Rectal smooth muscle tissue (tissue), 1 donor: ENCODE results near the gene C3orf20.

Experiments
- H3K27ac ChIP-seq: one replicate; pipeline ENCODE4 v1.7.0; 2013; ENCODE audit warnings: low read depth, low read length, inconsistent platforms
- H3K27me3 ChIP-seq: one replicate; pipeline ENCODE4 v1.7.0; 2013; ENCODE audit warnings: low read length; ENCODE audit not compliant: control insufficient read depth, insufficient read depth
- H3K36me3 ChIP-seq: one replicate; pipeline ENCODE4 v1.7.0; 2013; ENCODE audit warnings: low read length; ENCODE audit not compliant: control insufficient read depth, insufficient read depth
- H3K4me1 ChIP-seq: one replicate; pipeline ENCODE4 v1.7.0; 2013; ENCODE audit warnings: low read length; ENCODE audit not compliant: control insufficient read depth, insufficient read depth
- H3K4me3 ChIP-seq: one replicate; pipeline ENCODE4 v1.7.0; 2013; ENCODE audit warnings: low read length
- H3K9ac ChIP-seq: one replicate; pipeline ENCODE4 v1.7.0; 2013; ENCODE audit warnings: low read length

C3orf20 gene

DNA sequence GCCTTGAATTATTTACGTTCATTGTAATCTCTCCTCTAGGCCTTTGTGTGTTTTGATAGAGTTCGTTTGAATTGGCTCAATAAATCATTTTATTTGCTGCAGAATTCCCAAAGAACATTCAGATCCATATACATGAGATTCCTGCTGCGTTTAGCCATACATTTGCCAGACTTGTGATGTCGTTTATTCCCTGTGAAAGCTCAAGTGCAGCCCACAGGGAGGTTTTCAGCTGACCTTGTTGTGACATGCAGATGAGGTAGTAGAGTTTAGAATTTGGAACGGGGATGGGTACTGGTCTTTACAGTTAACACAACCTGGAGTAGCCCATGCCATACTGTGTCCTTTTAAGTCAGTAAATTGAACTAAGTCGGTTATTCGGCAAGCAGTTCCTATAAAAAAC is at the start of gene C3orf20:
TSS of gene C3orf20 (plus strand) at position 301 of the 400 bp plus-strand sequence. CDS start 7,573 bp downstream, outside the sequence.
- peaks cover 13% of the 10 kb centered on the region for H3K36me3 ChIP-seq
- no peak within 1 kb of the TSS for H3K9ac ChIP-seq
- H3K27ac ChIP-seq, result no peak within 1 kb of the TSS
- no peak within 1 kb of the TSS for H3K4me3 ChIP-seq
- H3K4me1 ChIP-seq, result no peaks in the 10 kb centered on the region
- H3K27me3 ChIP-seq, result no peaks in the 10 kb centered on the region

DNA sequence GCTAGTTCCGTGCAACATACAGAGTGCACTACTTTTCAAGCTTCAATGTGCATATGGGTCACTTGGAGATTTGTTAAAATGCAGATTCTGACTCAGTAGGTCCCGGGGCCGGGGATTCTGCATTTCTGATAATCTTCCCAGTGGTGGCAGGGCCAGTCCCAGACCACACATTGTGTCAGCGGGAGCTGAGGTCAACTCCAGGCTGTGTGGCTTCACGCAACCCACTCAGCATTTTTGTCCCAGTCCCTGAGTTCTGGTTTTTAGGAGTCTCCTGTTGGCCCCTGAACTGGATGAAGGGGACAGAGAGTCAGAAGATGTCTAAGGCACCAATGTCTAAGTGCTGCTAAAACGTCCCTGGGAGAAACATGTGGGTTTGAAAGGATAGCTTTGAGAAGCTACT is 49.5 kb upstream of the C3orf20 start:
- Histone ChIP-seq H3K36me3 (no peaks in the 10 kb centered on the region), H3K4me3 (no peak overlapping the region), H3K27ac (no peak overlapping the region), H3K9ac (no peak overlapping the region), H3K4me1 (no peaks in the 10 kb centered on the region), H3K27me3 (no peaks in the 10 kb centered on the region)

DNA sequence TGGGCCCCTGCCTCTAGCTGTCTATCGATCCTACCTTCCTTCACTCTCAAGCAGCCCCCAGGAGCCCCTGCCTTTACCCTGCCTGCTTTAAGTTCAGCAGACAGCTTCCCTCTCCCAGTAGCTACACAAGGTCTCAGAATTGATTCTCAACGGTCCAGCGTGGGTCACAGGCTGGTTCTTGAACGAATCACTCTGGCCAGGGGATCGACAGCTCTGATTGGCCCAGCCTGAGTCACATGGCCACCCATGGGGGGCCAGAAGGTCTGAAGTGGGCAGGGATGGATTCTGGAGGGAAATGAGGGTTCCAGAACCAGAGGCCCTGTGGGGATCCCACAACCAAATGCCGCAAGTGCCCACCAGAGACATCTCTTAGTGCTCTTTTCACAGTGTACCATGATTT is 47.1 kb upstream of the C3orf20 start:
- Histone ChIP-seq H3K4me3 (no peak overlapping the region), H3K4me1 (no peaks in the 10 kb centered on the region), H3K27me3 (peaks cover 2% of the 10 kb centered on the region), H3K27ac (no peak overlapping the region), H3K9ac (no peak overlapping the region), H3K36me3 (no peaks in the 10 kb centered on the region)

DNA sequence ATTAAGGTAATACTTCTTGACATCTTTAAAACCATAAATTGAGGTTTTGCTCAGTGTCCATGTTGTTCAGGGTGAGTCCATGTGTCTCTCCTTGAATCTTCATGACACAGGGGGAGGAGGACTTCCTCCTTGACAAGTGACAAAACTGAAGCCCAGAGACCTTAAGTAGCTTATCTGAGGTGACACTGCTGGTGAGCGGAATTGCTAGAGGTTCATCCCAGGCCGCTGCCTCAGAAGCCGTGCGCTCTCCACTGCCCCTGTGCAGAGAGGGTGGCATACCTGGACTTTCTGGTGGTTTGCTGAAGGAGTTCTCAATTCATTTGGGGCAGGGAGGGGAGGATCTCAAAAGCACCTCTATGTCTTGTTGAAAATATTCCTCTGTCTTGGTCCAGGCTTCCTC is 46.5 kb upstream of the C3orf20 start:
- Histone ChIP-seq H3K4me3 (no peak overlapping the region), H3K27me3 (peaks cover 2% of the 10 kb centered on the region), H3K36me3 (no peaks in the 10 kb centered on the region), H3K9ac (no peak overlapping the region), H3K27ac (no peak overlapping the region), H3K4me1 (no peaks in the 10 kb centered on the region)

DNA sequence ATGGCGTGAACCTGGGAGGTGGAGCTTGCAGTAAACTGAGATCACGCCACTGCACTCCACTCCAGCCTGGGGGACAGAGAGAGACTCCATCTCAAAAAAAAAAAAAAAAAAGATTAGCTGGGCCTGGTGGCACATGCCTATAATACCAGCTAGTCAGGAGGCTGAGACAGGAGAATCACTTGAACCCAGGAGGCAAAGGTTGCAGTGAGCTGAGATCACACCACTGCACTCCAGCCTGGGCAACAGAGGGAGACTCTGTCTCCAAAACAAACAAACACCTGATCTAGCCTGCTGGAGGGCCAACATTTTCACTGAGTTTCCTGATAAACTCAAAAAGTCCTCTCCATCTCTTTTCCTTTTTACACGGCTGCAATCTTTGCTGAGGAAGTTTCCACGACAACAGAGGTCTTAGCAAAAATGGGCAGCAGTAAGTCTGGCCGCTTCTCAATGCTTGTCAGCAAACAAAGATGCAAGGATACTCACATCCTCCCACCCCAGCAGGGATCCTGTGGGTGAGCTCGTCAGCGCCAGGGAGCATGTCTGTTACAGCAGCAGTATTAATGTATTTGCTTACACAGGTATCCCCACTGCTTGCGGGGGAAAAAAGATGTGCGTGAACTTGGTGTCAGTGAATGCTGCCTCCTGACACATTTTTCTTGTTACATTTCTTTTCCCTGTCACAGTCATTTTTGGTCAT is 44.4 kb upstream of the C3orf20 start:
- H3K4me3 ChIP-seq, result no peak overlapping the region
- H3K27me3 ChIP-seq, result peaks cover 2% of the 10 kb centered on the region
- no peak overlapping the region for H3K9ac ChIP-seq
- no peaks in the 10 kb centered on the region for H3K36me3 ChIP-seq
- no peaks in the 10 kb centered on the region for H3K4me1 ChIP-seq
- no peak overlapping the region for H3K27ac ChIP-seq

DNA sequence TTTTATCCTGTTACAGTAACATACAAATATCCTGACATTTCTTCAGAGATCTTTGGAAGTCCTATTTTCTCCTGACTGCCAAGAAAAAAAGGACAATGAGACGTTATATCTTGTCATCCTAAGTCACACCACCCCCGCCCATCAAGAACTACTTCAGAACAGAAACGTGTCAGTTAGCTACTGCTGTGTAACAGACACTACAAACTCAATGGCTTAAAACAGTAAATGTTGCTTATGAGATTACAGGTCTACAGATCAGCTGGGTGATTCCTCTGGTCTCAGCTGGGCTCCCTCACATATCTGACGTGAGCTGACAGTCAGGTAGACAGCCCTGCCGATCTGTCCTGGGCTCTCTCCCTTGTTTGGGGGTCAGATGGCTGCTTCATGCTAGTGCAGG is 43.8 kb upstream of the C3orf20 start:
- H3K27ac ChIP-seq, result no peak overlapping the region
- H3K36me3 ChIP-seq, result no peaks in the 10 kb centered on the region
- H3K4me1 ChIP-seq, result no peaks in the 10 kb centered on the region
- peaks cover 2% of the 10 kb centered on the region for H3K27me3 ChIP-seq
- no peak overlapping the region for H3K9ac ChIP-seq
- H3K4me3 ChIP-seq, result no peak overlapping the region

DNA sequence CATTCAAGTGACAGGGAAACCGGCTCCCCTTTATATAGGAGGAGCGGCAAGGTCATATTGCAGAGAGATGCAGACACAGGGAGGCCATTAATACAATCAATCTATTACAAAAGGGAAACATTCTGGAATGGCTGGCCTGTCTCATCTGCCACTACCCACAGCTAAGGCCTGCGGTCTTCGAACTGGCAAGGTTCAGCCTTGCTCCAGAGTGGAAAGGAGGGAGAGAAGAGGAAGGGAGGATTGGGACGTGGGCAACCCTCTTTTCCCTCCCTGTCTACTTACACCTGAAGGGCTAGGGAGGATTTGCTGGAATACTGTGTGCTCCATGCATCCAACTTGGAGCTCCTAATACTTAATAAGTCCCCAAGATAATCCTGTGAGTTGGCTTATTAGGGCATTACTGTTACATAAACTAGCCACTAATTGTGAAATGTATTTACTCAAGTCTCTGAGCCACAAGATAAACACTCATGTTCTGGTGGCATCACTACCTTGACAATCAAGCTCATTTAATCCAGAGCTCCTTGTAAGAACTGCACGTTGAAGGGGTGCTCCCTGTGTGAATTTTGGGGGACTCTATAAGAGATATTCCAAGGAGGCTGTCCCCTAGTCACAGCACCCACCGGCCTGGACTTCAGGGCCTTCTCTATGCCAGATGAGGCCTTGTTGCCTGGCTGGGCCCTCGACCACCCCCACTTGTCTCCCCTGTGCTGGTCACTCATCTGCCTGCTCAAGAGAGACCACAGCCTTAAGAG is 43.1 kb upstream of the C3orf20 start:
- peaks cover 2% of the 10 kb centered on the region for H3K27me3 ChIP-seq
- no peak overlapping the region for H3K4me3 ChIP-seq
- H3K9ac ChIP-seq, result no peak overlapping the region
- H3K4me1 ChIP-seq, result no peaks in the 10 kb centered on the region
- H3K27ac ChIP-seq, result no peak overlapping the region
- no peaks in the 10 kb centered on the region for H3K36me3 ChIP-seq

DNA sequence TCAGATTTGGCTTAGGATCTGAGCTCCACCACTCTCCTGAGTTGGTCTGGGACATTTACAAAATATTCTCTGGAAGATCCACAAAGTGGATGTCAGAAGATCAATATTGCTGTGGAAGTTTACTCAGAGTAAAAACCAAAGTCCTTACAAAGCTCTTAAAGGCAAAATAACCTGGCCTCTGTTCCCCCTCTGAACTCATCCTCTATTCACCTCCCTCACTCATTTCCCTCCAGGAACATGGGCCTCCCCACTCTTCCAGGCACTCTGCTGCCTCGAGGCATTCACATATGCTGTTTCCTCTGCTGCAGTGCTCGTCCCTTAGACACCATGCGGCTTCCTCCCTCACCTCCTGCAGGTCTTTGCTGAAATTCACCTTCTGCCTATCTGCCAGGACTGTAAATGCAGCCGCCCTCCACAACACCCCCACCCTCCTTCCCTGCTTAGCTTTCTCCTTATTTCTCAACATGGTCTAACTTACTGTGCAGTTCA is 42.5 kb upstream of the C3orf20 start:
- Histone ChIP-seq H3K4me3 (no peak overlapping the region), H3K9ac (no peak overlapping the region), H3K27me3 (peaks cover 2% of the 10 kb centered on the region), H3K27ac (no peak overlapping the region), H3K4me1 (no peaks in the 10 kb centered on the region), H3K36me3 (no peaks in the 10 kb centered on the region)

DNA sequence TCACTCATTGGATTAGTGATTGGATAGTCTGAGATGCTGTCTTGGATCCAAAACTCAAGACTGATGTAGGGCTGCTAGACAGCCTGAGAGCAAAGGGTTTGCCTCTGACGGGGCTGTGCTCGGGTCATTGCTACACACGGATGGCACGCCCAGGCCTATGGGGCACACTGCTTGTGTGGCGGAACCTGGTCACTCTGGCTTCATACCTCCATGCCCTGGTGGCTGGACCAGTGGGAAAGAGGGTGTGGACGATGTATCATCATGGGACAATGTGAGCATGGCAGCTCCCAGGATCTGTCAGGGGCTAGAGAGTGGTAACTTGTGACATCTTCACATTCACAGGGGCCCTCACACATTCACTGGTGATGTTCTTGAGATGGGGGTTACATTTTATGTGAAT is 41.5 kb upstream of the C3orf20 start:
- no peaks in the 10 kb centered on the region for H3K4me1 ChIP-seq
- no peak overlapping the region for H3K9ac ChIP-seq
- H3K4me3 ChIP-seq, result no peak overlapping the region
- peaks cover 2% of the 10 kb centered on the region for H3K27me3 ChIP-seq
- H3K27ac ChIP-seq, result no peak overlapping the region
- no peaks in the 10 kb centered on the region for H3K36me3 ChIP-seq

DNA sequence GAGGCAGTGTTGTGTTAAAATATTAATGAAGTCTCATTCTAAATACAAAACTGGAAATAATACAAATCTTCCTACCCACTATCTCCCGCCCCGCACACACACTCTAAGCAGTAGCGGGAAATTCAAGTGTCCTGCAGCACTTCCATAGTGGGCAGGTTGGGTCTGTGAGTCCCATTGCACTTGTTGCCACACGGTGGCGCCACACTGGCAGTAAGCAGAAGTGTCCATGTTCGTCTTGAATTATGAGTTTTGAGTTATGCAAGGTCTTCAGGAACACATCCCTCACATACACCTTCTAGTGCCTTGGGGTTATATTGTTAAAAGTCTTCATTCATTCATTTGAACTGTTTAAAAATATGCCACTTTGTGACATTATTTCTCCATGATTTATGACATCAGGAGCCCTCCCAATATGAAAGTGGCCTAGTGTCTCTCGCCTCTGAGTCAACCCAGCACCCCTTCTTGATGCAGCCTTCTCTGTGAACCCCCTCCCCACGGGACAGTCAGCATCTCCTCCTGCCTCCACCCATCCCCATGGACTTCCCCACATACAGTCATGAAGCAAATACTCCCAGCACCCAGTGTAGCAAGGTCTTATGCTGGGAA is 41.0 kb upstream of the C3orf20 start:
- Histone ChIP-seq H3K27ac (no peak overlapping the region), H3K9ac (no peak overlapping the region), H3K27me3 (peaks cover 2% of the 10 kb centered on the region), H3K36me3 (no peaks in the 10 kb centered on the region), H3K4me3 (no peak overlapping the region), H3K4me1 (no peaks in the 10 kb centered on the region)

DNA sequence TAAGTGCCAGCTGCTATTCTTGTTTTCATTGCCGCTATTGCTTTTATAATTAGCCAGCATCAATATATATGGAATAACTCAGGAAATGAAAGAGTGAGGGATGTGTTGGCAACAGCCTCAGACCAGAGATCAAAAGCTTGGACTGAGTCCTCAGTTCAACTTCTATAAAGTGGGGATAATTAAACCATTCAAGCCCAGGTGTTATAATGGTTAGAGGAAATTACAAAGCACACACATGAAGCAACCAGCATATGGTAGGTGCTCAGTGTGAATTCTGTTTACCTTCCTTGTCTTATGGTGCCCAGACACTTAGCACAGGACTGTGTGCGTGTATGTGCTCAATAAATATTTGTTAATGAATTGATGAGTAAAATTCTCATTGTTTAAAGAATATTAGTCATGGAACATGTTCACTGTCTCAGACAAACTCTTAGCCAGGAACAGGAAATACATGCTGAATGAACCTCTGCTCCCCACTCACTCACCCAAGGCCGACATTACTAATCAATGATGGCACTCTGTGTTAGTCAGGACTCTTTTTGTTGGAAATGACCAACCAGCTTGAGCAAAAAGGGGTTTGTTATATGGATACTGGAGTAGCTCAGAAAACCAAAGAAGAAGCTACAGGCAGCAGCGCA is 40.1 kb upstream of the C3orf20 start:
- H3K27ac ChIP-seq, result no peak overlapping the region
- peaks cover 2% of the 10 kb centered on the region for H3K27me3 ChIP-seq
- H3K4me1 ChIP-seq, result no peaks in the 10 kb centered on the region
- no peak overlapping the region for H3K9ac ChIP-seq
- no peak overlapping the region for H3K4me3 ChIP-seq
- H3K36me3 ChIP-seq, result no peaks in the 10 kb centered on the region

DNA sequence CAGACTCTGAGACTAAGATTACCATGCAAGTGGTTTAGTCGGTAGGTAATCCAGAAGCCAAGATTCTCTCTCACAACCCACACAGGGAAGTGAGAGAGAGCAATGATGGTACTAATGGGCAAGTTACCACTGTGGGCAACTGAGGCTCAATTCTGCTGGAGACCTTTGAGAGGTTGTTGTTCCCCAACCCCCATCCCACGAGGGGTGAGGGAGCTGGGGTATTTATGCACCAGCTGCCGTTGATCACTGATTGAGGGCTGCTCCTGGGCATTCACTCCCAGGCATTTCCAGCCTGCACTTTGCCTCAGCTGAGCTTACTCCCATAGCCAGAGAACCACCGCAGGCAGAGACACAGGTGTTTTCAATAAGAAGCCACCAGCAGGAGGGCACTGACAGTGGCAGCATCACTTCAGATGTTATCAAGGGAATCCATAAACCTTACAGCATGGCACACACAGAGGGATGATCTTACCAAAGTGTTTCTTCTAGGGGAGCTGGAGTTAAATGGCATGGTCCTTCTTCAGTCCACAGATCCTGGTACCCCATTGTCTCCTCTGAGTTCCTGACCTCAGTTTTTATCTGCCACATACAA is 38.3 kb upstream of the C3orf20 start:
- H3K4me1 ChIP-seq, result no peaks in the 10 kb centered on the region
- H3K36me3 ChIP-seq, result no peaks in the 10 kb centered on the region
- peaks cover 2% of the 10 kb centered on the region for H3K27me3 ChIP-seq
- no peak overlapping the region for H3K4me3 ChIP-seq
- H3K9ac ChIP-seq, result no peak overlapping the region
- no peak overlapping the region for H3K27ac ChIP-seq
